GM12873 (cell line): Measurements from ENCODE around the gene MRNIP.
A peak's percentile ranks its signal among the peaks of the same experiment; 100 is the strongest.

Source experiments
- CTCF ChIP-seq: IDR thresholded peaks from 2 replicates; pipeline ENCODE4 v1.5.1; 2012; ENCODE audit warnings: low read depth, mild to moderate bottlenecking, moderate library complexity, low read length, control low read depth; ENCODE audit not compliant: insufficient read depth; ENCODE audit errors: missing control alignments

The MRNIP gene

GRCh38 chr5:179869101-179869500 is 10.5 kb upstream of the MRNIP start:
- no peak for TF ChIP-seq CTCF

GRCh38 chr5:179868541-179868940 is 9.9 kb upstream of the MRNIP start:
- no peak for TF ChIP-seq CTCF

GRCh38 chr5:179867476-179867875 is 8.9 kb upstream of the MRNIP start:
- TF ChIP-seq CTCF: no peak

- no peak for TF ChIP-seq CTCF
Measured at GRCh38 chr5:179867079-179867465, 8.5 kb upstream of the MRNIP start.

GRCh38 chr5:179866241-179867078 is 7.8 kb upstream of the MRNIP start:
- TF ChIP-seq CTCF: peak; percentile 62

- TF ChIP-seq CTCF: no peak
Measured at GRCh38 chr5:179865491-179866240, 7.0 kb upstream of the MRNIP start.

GRCh38 chr5:179864686-179865085 is 6.1 kb upstream of the MRNIP start:
- no peak for TF ChIP-seq CTCF
